ENCODE results near the gene ZNF827.

The ZNF827 gene

GRCh38 chr4:145786830-145787229, 151.8 kb downstream of the ZNF827 start:
- no peak for DNase-seq

- no peak for DNase-seq
Observed at GRCh38 chr4:145786261-145786660, 152.4 kb downstream of the ZNF827 start.

GRCh38 chr4:145785391-145786008, 153.1 kb downstream of the ZNF827 start:
- DNase-seq: no peak

GRCh38 chr4:145784036-145784435, 154.6 kb downstream of the ZNF827 start:
- peak; percentile 17 to 26 for DNase-seq

- no peak for DNase-seq
Observed at GRCh38 chr4:145782756-145783155, 155.9 kb downstream of the ZNF827 start.

- no peak for DNase-seq
Observed at GRCh38 chr4:145781351-145781750, 157.3 kb downstream of the ZNF827 start.

GRCh38 chr4:145779319-145779801, 159.3 kb downstream of the ZNF827 start:
- no peak for DNase-seq

- no peak for DNase-seq
Observed at GRCh38 chr4:145776208-145776607, 162.4 kb downstream of the ZNF827 start.

GRCh38 chr4:145775406-145775805, 163.2 kb downstream of the ZNF827 start:
- DNase-seq: no peak

- DNase-seq: no peak
Observed at GRCh38 chr4:145774473-145774872, 164.2 kb downstream of the ZNF827 start.

- no peak for DNase-seq
Observed at GRCh38 chr4:145773581-145774234, 164.9 kb downstream of the ZNF827 start.

GRCh38 chr4:145772347-145772746, 166.3 kb downstream of the ZNF827 start:
- no peak for DNase-seq

- DNase-seq: no peak
Observed at GRCh38 chr4:145770124-145770523, 168.5 kb downstream of the ZNF827 start.

GRCh38 chr4:145769450-145770037, 169.1 kb downstream of the ZNF827 start:
- DNase-seq: no peak

- DNase-seq: no peak
Observed at GRCh38 chr4:145766273-145766672, 172.3 kb downstream of the ZNF827 start.

- no peak for DNase-seq
Observed at GRCh38 chr4:145763399-145763798, 175.2 kb downstream of the ZNF827 start.

GRCh38 chr4:145762719-145763118, 175.9 kb downstream of the ZNF827 start:
- no peak for DNase-seq

- no peak for DNase-seq
Observed at GRCh38 chr4:145760961-145761929, 177.4 kb downstream of the ZNF827 start.

- no peak for DNase-seq
Observed at GRCh38 chr4:145760176-145760575, 178.4 kb downstream of the ZNF827 start.

GRCh38 chr4:145757188-145757587, 181.4 kb downstream of the ZNF827 start:
- DNase-seq: no peak

- DNase-seq: no peak
Observed at GRCh38 chr4:145756244-145756643, 182.4 kb downstream of the ZNF827 start.

- DNase-seq: no peak
Observed at GRCh38 chr4:145755802-145756201, 182.8 kb downstream of the ZNF827 start.

- DNase-seq: no peak
Observed at GRCh38 chr4:145743641-145744040, 195.0 kb downstream of the ZNF827 start.

All from activated CD4-positive, alpha-beta T cell treated with anti-CD3 and anti-CD28 coated beads, Interleukin-2, amount 50 U/mL, for 48 hours (primary cell).